RWPE2 (cell line): Measurements from ENCODE around the gene OR52B6.

ENCODE experiments used
- ATAC-seq: fragments of 200-7000 bp; cut with Tn5 transposase; 3 replicates; pipeline ENCODE4 v1.9.1; 2021; ENCODE audit warnings: low read depth
- DNase-seq: peaks from one replicate; pipeline ENCODE4 v3.0.0-alpha.2; 2020; ENCODE audit warnings: low spot score
- H3K27ac ChIP-seq: fragments of 450-650 bp; 2 replicates; pipeline ENCODE4 v1.5.1; 2017; ENCODE audit warnings: mild to moderate bottlenecking; ENCODE audit not compliant: poor library complexity, severe bottlenecking
- H3K27me3 ChIP-seq: fragments of 250-450 bp; sonication (Bioruptor Pico); 2 replicates; pipeline ENCODE4 v1.5.1; 2021; ENCODE audit warnings: mild to moderate bottlenecking, moderate library complexity; ENCODE audit not compliant: insufficient read depth, poor library complexity, severe bottlenecking
- H3K36me3 ChIP-seq: fragments of 250-450 bp; sonication (Bioruptor Pico); 2 replicates; pipeline ENCODE4 v1.5.1; 2020; ENCODE audit warnings: low read depth, mild to moderate bottlenecking, moderate library complexity
- H3K4me1 ChIP-seq: fragments of 250-450 bp; sonication (Bioruptor Pico); 2 replicates; pipeline ENCODE4 v1.5.1; 2021; ENCODE audit warnings: mild to moderate bottlenecking, moderate library complexity; ENCODE audit not compliant: insufficient read depth, poor library complexity, severe bottlenecking
- H3K4me3 ChIP-seq: fragments of 250-450 bp; sonication (Bioruptor Pico); 2 replicates; pipeline ENCODE4 v1.5.1; 2021; ENCODE audit warnings: mild to moderate bottlenecking, moderate library complexity; ENCODE audit not compliant: severe bottlenecking
- H3K9me3 ChIP-seq: fragments of 250-450 bp; sonication (Bioruptor Pico); 2 replicates; pipeline ENCODE4 v1.5.1; 2021; ENCODE audit warnings: mild to moderate bottlenecking, moderate library complexity; ENCODE audit not compliant: severe bottlenecking
- CTCF ChIP-seq: fragments of 450-650 bp; IDR thresholded peaks from one replicate; pipeline ENCODE4 v1.5.1; 2017; ENCODE audit warnings: mild to moderate bottlenecking, moderate library complexity; ENCODE audit not compliant: poor library complexity, severe bottlenecking

OR52B6 gene, protein sequence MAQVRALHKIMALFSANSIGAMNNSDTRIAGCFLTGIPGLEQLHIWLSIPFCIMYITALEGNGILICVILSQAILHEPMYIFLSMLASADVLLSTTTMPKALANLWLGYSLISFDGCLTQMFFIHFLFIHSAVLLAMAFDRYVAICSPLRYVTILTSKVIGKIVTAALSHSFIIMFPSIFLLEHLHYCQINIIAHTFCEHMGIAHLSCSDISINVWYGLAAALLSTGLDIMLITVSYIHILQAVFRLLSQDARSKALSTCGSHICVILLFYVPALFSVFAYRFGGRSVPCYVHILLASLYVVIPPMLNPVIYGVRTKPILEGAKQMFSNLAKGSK

GRCh38 chr11:5580577-5580976 is at the start of gene OR52B6:
OR52B6 (plus strand) TSS chr11:5580877; CDS start chr11:5580877, 0 bp downstream.
- DNase-seq: no peak
- Histone ChIP-seq H3K36me3 (no peaks in the 10 kb centered on the region), H3K27ac (no peak within 1 kb of the TSS), H3K4me3 (no peak within 1 kb of the TSS), H3K4me1 (no peaks in the 10 kb centered on the region), H3K9me3 (no peaks in the 10 kb centered on the region), H3K27me3 (no peaks in the 10 kb centered on the region)
- no peak for TF ChIP-seq CTCF
- no peak for ATAC-seq

- Histone ChIP-seq H3K27ac (no peak overlapping the region), H3K27me3 (no peaks in the 10 kb centered on the region), H3K4me3 (no peak overlapping the region), H3K4me1 (no peaks in the 10 kb centered on the region), H3K36me3 (no peaks in the 10 kb centered on the region), H3K9me3 (no peaks in the 10 kb centered on the region)
- DNase-seq (no peak), ATAC-seq (no peak)
- TF ChIP-seq CTCF: no peak
Observed at GRCh38 chr11:5531053-5531831, 49.4 kb upstream of the OR52B6 start.

DNA sequence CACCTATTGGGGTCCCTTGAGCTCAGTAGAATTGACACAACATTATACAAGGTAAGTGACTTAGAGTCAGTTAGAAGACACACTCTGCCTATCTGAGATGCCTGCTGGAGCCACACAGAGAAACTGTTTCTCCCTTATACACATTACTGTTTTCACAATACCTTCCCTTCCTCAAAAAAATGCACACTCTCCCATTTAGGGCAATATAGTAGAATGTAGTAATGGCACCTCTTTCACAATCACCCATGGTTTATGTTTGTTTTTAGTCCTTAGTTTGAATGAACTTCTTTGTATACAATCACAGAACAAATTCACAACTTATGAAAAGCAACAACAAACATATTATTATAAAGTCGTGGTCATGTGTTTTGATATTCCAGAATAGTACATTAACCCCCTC is 46.6 kb upstream of the OR52B6 start:
- Histone ChIP-seq H3K4me1 (peaks cover 3% of the 10 kb centered on the region), H3K9me3 (no peaks in the 10 kb centered on the region), H3K27ac (no peak overlapping the region), H3K27me3 (no peaks in the 10 kb centered on the region), H3K36me3 (no peaks in the 10 kb centered on the region), H3K4me3 (no peak overlapping the region)
- ATAC-seq (no peak), DNase-seq (no peak)
- no peak for TF ChIP-seq CTCF

- Histone ChIP-seq H3K4me1 (peaks cover 3% of the 10 kb centered on the region), H3K27me3 (no peaks in the 10 kb centered on the region), H3K27ac (no peak overlapping the region), H3K4me3 (no peak overlapping the region), H3K36me3 (no peaks in the 10 kb centered on the region), H3K9me3 (no peaks in the 10 kb centered on the region)
- DNase-seq (no peak), ATAC-seq (no peak; the same call in 2 of the 3 replicates)
- TF ChIP-seq CTCF: no peak
Observed at GRCh38 chr11:5536482-5536881, 44.2 kb upstream of the OR52B6 start.

GRCh38 chr11:5541427-5541826 is 39.2 kb upstream of the OR52B6 start:
- TF ChIP-seq CTCF: no peak
- peaks cover 3% of the 10 kb centered on the region for H3K4me1 ChIP-seq
- H3K4me3 ChIP-seq: no peak overlapping the region
- no peaks in the 10 kb centered on the region for H3K27me3 ChIP-seq
- no peak for ATAC-seq
- no peaks in the 10 kb centered on the region for H3K9me3 ChIP-seq
- no peaks in the 10 kb centered on the region for H3K36me3 ChIP-seq
- no peak overlapping the region for H3K27ac ChIP-seq
- no peak for DNase-seq
